ENCODE measurements around the gene POLR3H.
"Not testable (repeated sequence)": the region's sequence is repeated elsewhere in the genome, so short reads cannot be mapped to it uniquely, and the experiment has no call there.

Gene POLR3H, protein sequence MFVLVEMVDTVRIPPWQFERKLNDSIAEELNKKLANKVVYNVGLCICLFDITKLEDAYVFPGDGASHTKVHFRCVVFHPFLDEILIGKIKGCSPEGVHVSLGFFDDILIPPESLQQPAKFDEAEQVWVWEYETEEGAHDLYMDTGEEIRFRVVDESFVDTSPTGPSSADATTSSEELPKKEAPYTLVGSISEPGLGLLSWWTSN

DNA sequence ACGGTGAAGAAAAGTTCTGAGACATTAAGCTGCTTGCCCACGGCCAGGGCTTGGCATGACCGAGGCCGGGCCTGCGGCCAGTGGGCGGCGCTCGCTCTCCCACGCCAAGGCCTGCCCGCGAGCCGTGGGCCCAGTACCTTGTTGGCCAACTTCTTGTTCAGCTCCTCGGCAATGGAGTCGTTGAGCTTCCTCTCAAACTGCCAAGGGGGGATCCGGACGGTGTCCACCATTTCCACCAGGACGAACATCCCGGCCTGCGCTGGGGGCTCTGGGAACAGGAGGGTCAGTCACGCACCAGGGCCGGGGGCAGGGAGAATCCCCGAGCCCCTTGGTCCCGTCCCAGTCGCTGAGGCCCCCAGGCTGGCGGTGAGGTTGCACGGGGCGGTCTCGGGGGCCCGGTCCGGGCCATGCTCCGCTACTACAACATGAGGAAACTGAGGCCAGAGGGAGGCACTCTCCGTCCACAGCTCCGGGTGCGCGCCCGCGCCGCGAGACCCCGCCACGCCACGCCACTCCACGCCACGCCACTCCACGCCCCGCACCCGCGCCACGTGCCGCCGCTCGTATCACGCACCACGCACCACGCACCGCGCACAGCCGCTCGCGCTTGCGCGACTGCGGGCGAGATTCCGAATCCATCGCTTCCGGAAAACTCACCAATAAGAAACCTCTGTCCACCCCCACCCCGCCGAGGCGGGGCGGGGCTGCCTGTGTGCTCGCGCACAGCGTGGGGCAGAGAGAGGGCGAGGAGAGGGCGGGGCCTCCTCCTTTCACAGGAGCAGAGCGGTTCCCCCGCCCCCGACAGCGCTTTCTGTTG lies at the start of gene POLR3H:
POLR3H (minus strand) TSS at position 617 of the 817 bp plus-strand sequence; CDS start at position 248, 369 bp downstream.
- peak; percentile 98 for DNase-seq (ENCODE audit: low spot score)

DNA sequence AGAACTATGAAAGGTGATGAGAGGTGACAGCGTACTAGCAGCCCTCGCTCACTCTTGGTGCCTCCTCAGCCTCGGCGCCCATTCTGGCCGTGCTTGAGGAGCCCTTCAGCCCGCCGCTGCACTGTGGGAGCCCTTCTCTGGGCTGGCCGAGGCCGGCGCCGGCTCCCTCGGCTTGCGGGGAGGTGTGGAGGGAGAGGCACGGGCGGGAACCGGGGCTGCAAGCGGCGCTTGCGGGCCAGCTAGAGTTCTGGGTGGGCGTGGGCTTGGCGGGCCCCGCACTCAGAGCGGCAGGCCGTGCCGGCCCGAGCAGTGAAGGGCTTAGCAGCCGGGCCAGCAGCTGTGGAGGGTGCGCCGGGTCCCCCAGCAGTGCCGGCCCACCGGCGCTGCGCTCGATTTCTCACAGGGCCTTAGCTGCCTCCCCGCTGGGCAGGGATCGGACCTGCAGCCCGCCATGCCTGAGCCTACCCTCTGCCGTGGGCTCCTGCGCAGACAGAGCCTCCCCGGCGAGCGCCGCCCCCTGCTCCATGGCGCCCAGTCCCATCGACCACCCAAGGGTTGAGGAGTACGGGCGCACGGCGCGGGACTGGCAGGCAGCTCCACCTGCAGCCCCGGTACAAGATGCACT lies 49.2 kb upstream of the POLR3H start:
- not testable (repeated sequence) for DNase-seq (ENCODE audit: low spot score)

DNA sequence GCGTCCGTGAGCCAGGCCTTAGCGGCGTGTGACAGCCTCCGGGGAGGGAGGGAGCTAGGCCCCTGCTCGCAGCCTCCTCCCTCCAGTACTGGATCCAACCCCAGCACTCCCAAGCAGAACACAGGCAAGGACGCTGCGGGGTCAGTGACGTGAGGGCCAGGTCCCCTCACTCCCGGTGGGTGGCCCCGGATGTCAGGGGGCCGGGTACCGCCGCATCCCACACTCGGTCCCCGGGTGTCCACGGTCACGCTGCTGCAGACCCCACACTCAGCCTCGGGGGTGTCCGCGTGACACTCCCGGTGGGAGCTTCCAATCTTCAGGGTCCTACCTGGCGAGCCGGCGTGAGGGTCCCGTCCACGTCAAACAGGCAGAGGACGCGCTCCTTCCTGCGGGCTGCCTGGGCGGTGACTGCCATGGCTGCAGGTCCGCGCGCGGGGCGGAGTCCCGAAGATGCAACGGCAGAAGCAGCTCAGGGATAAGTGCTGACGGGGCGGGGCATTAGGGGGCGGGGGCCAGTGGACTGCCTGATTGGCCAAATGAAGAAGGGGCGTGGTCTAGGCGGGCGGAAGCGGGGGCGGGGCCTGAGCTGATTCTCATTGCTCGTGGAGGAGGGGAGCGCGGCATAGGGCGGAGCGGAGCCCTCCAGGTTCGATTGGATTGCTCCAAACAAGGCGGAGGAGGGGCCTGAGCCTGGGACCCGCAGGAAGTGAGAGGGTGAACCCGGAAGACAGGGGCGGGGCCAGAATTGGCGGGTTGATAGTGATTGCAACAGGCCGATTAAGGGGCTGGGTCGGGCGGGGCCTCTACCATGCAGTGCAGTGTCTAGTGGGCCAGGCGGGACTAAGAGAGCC lies 45.3 kb upstream of the POLR3H start, which contains the start of gene PMM1:
PMM1 (minus strand) TSS at position 450 of the 851 bp plus-strand sequence; CDS start at position 415, 35 bp downstream.
- peak; percentile 99 for DNase-seq (ENCODE audit: low spot score)

DNA sequence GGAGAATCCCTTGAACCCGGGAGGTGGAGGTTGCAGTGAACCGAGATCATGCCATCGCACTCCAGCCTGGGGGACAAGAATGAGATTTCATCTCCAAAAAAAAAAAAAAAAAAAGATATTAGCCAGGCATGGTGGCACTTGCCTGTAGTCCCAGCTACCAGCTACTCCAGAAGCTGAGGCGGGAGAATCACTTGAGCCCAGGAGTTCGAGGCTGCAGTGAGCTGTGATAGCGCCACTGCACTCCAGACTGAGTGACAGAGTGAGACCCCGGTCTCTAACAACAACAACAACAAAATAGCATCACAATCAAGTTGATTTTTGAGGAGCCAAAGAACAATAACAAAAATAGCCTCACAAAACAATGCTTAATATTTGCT lies 43.1 kb upstream of the POLR3H start:
- DNase-seq (ENCODE audit: low spot score), result no peak

DNA sequence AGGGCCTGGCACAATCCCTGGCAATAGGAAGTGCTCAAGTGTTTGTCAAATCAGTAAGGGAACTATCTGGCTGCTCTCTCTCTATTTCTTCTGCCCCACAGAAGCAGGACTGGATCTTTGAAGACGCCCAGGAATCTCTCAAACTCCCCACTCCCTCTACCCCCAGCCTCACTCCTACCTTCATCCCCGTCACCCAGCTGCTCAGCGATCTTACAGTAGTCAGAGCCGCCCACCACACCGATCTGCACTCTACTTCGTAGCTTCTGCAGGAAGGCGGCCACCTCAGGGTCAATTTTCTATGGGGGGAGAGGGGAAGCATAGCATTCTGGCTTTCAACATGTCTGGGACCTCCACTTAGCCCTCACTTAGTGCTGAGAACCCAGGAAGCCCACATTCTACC lies 41.6 kb upstream of the POLR3H start:
- DNase-seq (ENCODE audit: low spot score), result no peak

DNA sequence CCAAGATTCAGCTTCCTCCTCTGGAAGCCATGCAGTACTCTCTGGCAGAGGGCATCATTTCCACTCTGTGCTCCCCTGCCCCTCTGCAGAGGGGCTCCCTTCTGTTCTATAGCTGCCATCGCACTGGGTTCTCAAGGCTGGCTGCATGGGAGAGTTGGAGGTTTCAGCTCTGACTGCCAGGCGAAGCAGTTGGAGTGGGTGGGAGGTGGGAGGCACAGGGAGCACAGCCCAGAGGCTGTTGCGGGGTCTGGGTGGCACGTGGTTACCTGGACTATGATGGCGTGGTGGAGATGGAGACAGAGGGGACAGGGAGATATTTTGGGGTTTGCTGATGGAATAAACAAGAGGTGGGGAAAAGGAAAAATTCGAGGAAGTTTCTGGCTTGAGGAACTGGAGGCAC lies 40.6 kb upstream of the POLR3H start:
- no peak for DNase-seq (ENCODE audit: low spot score)

DNA sequence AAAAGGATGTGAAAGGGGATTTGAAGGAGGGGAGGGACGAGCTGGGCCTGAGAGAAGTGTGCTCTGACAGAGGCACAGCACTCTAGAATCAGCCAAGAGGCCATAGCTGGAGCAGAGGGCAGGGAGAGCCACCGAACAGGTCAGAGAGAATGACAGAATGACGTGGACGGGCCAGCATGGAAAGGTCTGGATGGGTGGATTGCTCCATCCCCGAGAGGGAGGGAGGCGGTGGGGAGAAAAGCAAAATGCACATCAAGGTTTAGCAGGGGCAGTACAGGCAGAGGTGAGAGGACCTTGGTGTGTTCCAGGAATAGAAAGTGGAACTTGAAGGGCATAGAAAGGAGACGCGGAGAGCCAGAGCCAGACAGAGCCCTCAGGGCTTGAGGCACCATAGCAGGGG lies 38.4 kb upstream of the POLR3H start:
- no peak for DNase-seq (ENCODE audit: low spot score)

DNA sequence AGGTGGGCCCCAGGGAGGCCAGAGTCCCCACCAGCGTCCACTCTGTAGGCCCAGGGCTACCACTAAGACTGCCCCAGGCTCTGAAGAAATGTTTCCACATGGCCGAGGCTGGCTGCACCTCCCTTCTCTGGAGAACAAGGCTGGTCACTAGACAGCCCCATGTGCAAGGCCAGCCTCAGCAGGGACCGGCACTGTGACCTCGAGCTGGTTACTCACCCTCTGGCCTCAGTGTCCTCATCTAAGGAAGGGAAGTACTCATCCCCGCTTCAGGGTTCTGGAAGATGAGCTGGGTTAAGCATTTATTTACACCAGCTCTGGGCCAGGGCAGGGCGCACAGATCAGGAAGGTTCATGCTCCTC lies 35.7 kb upstream of the POLR3H start:
- DNase-seq (ENCODE audit: low spot score), result no peak

DNA sequence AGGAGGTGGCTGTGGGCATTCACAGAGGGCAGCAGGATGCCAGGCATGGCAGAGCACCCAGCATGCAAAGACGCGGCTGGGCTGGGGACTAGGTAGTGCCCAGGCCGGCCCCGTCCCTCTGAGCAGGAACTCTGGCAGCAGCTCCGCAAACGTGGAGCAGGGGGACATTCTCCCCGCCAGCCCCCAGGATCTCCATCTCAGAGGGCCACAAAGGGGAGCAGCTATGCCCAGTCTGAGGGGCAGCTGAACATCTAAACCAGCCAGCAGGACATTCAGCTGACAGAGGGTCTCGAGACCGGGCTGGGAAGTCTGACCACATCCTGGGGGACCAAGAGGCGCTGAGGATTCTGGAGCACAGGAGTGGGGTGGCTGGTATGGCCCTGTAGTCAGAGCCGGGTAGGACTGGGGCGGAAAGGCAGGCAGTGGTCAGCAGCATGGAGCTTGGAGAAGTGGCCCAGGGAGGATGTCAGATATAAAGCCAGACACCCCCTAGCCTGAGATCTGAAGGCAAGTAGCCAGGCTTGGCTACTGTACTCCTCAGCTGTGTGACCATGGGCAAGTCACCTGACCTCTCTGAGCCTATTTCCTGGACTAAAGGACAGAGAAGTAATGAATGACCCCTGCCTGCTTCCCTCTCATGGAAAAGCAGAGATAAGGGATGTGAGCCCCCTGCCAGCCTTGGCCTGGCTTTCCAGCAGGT lies 35.2 kb upstream of the POLR3H start:
- no peak for DNase-seq (ENCODE audit: low spot score)

DNA sequence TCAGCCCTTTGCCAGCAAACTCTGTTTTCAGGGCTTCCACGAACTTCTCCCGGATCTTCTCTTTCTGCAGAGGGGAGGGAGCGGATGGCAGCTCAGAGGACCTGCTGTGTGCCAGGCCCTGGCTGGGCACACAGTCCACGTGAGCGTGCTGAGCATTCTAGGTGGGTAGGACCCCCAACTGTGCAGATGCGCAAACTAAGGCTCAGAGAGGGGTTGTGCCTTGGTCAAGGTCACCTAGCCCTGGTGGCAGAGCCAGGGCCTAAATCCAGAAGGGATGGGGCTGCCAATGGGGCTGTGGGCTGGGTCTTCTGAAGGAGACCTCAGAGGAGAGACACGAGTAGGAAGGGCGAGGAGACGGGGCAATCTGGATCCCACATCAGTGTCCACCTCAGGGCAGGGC lies 34.5 kb upstream of the POLR3H start:
- DNase-seq (ENCODE audit: low spot score), result no peak

DNA sequence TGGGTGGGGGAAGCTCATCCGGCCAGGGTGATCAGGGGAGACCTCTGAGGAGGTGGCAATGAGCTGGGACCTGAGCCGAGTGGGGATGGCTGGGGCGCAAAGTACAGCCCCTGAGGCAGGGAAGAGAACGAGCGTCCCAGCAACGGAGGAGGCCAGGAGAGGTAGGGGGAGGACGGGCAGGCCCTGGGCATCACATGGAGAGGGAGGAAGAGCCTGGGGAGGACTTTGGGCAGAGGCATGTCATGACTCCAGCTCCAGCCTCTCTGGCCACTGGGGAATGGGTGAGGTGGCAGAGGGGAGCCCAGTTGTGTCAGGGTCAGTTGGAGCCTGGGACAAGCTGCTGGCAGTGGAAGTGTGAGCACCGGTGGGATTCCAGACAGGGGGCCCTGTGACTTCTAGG lies 33.8 kb upstream of the POLR3H start:
- no peak for DNase-seq (ENCODE audit: low spot score)

DNA sequence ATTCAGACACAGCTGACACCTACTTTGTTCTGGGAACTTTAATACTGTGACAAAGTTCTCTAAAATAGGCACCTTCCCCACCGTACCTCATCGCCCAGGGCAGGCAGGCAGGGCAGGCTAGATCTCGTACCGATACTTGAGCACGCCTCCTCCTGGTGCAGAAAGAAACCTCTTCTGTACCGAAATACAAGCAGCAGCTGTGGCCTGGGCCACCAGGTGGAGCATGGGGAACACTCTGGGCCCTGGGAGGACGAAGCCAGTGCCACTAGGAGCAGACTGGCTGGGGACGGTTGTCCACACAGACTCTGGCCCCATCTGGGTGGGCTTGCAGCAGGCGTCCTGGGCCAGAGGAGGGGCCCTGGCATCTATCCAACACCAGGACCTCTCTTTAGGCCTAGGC lies 32.6 kb upstream of the POLR3H start:
- no peak for DNase-seq (ENCODE audit: low spot score)

DNA sequence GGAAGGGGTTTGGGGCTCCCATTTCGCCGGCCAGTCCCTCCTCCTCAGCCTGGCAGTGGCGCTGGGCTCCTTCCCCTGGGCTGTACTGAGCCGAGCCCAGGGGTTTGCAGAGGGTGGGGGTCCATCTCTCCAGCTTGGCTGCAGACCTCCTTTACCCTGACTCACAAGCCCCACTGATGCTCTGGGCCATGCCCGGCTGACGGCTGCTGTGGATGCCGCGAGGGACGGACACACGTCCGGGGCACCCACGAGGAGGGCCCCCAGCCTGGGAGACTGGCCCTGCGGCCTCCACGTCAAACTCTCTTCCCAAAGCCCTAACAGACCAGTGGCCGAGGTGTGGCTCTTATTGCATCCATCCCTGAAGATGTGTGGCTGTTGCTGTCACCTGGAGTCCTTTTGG lies 31.3 kb upstream of the POLR3H start:
- no peak for DNase-seq (ENCODE audit: low spot score)

DNA sequence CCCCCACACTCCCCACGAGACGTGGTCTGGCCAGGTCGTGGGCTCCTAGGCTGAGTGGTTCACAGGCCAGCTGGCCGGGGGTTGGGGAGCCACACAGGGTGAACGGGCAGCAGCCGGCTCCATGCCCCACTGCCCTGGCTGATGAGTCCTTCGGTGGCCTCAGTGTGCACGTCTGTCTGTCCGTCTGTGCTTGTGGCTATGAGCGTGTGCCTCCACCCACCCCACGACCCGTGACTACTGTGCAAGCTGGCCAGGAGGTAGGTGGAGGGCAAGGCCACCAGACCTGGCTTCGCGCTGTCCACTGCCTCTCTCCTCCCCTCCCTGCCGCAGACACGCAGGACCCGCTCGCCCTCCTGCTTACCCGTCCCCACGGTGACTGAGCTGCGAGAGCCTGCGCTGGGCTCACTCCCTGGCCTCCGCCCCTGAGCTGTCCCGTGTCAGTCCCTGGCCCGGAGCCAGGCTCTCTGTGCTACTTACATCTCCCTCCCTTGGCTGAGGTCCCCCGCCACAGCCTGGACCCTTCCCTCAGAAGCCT lies 30.6 kb upstream of the POLR3H start:
- no peak for DNase-seq (ENCODE audit: low spot score)

DNA sequence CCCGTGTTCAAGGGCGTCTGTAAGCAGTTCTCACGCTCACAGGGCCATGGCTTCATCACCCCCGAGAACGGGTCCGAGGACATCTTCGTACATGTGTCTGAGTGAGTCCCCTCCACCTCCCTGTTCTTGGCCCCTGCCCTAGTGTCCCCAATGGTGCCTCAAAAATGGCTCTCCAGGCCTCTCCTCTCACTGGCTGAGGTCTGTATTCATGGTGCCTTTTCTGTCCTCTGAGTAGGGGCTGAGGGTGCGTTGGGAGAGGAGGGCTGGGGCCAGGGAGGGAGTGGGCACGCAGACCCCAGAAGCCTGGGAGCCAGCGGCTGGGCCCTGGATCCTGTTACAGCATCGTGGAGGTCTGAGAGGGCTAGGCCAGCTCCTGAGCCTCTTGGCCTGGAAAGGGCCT lies 29.4 kb upstream of the POLR3H start:
- DNase-seq (ENCODE audit: low spot score), result no peak

DNA sequence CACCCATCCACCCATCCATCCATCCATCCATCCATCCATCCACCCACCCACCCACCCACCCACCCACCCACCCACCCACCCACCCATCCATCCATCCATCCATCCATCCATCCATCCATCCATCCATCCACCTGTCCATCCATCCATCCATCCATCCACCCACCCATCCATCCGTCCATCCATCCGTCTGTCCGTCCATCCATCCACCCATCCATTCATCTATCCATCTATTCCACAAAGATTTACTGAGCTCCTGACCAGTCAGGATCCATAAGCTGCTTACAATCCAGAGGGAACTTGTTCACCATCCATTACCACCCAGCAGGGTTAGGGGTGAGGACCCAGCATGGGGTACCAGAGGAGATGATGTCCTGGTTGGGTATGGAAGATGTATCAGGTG lies 28.0 kb upstream of the POLR3H start:
- not testable (repeated sequence) for DNase-seq (ENCODE audit: low spot score)

DNA sequence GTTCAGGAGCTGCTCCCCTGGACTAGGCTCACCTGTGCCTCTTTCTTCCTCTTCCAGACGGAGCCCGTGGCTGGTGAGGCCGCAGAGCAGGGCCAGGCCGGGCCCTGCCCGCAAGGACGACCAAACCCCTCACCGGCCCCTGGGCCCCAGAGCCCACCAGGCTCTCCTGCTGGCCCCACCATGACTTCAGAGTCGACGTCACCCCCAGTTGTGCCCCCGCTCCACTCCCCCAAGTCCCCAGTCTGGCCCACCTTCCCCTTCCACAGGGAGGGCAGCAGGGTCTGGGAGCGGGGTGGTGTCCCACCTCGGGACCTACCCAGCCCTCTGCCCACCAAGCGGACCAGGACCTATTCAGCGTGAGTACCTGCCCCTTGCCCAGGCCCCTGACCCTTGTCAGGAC lies 27.5 kb upstream of the POLR3H start:
- DNase-seq (ENCODE audit: low spot score), result no peak

DNA sequence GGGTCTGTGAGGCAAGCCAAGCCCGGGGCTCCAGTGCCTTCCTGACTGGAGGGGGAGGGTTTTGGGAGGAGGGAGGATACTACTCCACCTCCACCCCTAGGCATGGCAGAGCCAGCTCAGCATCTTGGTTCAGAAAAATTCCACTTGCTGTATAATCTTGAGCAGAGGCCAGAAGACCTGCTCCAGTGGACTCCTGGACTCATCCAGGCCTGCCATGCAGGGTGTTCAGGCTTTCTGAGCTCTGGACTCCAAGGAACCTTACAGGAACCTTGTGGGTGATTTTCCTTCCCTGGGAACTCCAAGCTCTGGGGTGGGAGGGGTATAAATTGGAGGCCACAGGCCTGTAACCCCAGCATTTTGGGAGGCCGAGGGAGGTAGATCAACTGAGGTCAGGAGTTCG lies 26.0 kb upstream of the POLR3H start:
- DNase-seq (ENCODE audit: low spot score), result no peak

DNA sequence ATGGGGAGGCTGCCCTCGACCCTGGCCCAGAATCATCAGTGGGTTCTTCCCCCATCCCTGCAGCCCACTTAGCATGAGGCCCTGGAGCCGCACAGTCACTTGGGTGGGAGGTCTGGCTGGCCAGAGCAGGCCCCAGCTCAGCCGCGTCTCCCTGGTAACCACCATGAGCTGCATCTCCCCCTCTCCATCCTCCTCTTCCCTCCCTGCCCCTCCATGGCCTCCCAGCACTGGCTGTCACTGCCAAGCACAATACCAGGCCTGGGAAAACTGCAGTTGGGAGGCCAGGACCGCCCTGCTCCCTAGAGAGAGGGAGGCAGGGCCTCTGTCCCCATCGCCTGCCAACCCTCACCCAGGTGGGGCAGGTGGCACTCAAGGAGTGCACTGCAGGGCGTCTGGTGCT lies 24.5 kb upstream of the POLR3H start:
- no peak for DNase-seq (ENCODE audit: low spot score)

DNA sequence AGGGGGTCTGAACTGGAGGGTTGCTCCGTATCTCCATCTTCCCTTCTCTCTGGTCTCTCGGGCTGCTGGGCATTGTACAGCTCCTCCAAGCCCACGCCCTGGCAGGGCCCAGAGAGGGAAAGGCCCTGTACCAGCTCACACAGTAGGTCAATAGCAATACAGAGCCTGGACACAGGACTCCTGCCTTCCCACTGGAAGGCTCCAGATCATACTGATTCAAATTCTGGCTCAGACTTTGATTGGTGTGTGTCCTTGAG lies 23.2 kb upstream of the POLR3H start:
- no peak for DNase-seq (ENCODE audit: low spot score)

DNA sequence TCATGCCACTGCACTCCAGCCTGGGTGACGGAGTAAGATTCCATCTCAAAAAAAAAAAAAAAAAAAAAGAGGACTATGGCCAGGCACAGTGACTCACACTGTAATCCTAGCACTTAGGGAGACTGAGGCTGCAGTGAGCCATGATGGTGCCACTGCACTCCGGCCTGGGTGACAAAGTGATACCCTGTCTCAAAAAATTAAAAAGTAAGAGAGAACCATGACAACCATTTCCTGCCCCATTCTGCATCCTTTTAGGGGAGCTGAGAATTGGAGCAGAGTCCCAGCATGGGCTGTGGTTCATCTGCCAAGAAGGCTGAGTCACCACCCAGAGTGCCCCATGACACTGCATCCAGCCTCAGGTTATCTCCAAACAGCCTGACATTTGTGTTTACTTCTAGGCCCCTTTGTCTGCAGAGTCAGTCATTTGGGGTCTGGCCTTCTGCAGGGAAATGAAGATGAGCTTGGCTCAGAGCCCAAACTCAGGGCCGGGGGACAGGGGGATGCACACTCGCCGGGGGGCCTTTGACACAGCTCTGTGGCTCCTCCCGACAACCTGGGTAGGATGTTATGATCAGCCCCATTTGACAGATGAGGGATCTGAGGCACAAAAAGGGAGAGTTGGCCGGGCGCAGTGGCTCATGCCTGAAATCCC lies 21.3 kb upstream of the POLR3H start:
- peak; percentile 34 for DNase-seq (ENCODE audit: low spot score)

Data from LoVo (cell line).